CD14-positive monocyte (primary cell): ENCODE results near the gene FAM236C. TPM values are rescaled to one million over a fixed set of nuclear protein-coding genes. Genes with fewer than 3 reads are reported as not detected.
"Not testable (repeated sequence)": the region's sequence is repeated elsewhere in the genome, so short reads cannot be mapped to it uniquely, and the experiment has no call there.

ENCODE experiments used
- DNase-seq, 3 donors: peaks; one replicate each; pipeline ENCODE4 v3.0.0-alpha.2; 2011 to 2022
- H2AFZ ChIP-seq: 2 replicates; pipeline ENCODE4 v1.6.0; 2012; ENCODE audit warnings: mild to moderate bottlenecking, low read depth, low read length, inconsistent platforms; ENCODE audit not compliant: insufficient read depth, poor library complexity, severe bottlenecking
- H3K27ac ChIP-seq, 2 donors: 1 replicate in 1 of 2; 2 replicates in 1 of 2; pipeline ENCODE4 v1.5.1; 2012 to 2013; ENCODE audit warnings: low read length in 2 of 2, control low read depth in 1 of 2, inconsistent platforms in 1 of 2, low read depth in 1 of 2, mild to moderate bottlenecking in 1 of 2
- H3K27me3 ChIP-seq, 2 donors: one replicate each; pipeline versions ENCODE4 v1.6.0 to v1.6.1; 2011 to 2013; ENCODE audit warnings: low read length in 2 of 2; ENCODE audit not compliant: control insufficient read depth in 2 of 2, insufficient read depth in 2 of 2
- H3K36me3 ChIP-seq, 2 donors: replicated peaks in 1 of 2; 1 replicate in 1 of 2; 2 replicates in 1 of 2; pipeline versions ENCODE4 v1.5.1 to v1.6.1; 2012 to 2013; ENCODE audit warnings: low read length in 2 of 2, control low read depth in 1 of 2, inconsistent platforms in 1 of 2, mild to moderate bottlenecking in 1 of 2; ENCODE audit not compliant: insufficient read depth in 2 of 2, control insufficient read depth in 1 of 2
- H3K4me1 ChIP-seq, 2 donors: 1 replicate in 1 of 2; 2 replicates in 1 of 2; pipeline versions ENCODE4 v1.5.1 to v1.6.1; 2012 to 2013; ENCODE audit warnings: low read length in 2 of 2, control low read depth in 1 of 2, inconsistent platforms in 1 of 2, mild to moderate bottlenecking in 1 of 2, moderate library complexity in 1 of 2; ENCODE audit not compliant: insufficient read depth in 2 of 2, control insufficient read depth in 1 of 2
- H3K4me2 ChIP-seq: replicated peaks from 2 replicates; pipeline ENCODE3; 2012; ENCODE audit warnings: low read length, moderate library complexity, mild to moderate bottlenecking; ENCODE audit not compliant: poor library complexity, severe bottlenecking; ENCODE audit errors: extremely low read depth
- H3K4me3 ChIP-seq, 3 experiments: fragments of 200-600 bp in 1 of 3; sonication (generic) in 1 of 3; replicated peaks in 1 of 3; 1 replicate in 2 of 3; 2 replicates in 1 of 3; pipeline ENCODE4 v1.5.1; 2011 to 2013; ENCODE audit warnings: low read length in 3 of 3, mild to moderate bottlenecking in 3 of 3, control low read depth in 2 of 3, low read depth in 2 of 3, inconsistent platforms in 1 of 3, moderate library complexity in 1 of 3
- H3K79me2 ChIP-seq: 2 replicates; pipeline ENCODE4 v1.6.0; 2012; ENCODE audit warnings: mild to moderate bottlenecking, control low read depth, inconsistent platforms, low read length, moderate library complexity; ENCODE audit not compliant: insufficient read depth
- H3K9ac ChIP-seq: 2 replicates; pipeline ENCODE4 v1.6.0; 2017; ENCODE audit warnings: low read length, mild to moderate bottlenecking; ENCODE audit not compliant: insufficient read depth, poor library complexity, severe bottlenecking
- H3K9me3 ChIP-seq, 2 donors: replicated peaks in 1 of 2; 1 replicate in 1 of 2; 2 replicates in 1 of 2; pipeline versions ENCODE4 v1.5.1 to v1.6.1; 2012 to 2013; ENCODE audit warnings: low read length in 2 of 2, control low read depth in 1 of 2; ENCODE audit not compliant: control insufficient read depth in 1 of 2, insufficient read depth in 1 of 2
- H4K20me1 ChIP-seq: 2 replicates; pipeline ENCODE4 v1.6.0; 2012; ENCODE audit warnings: mild to moderate bottlenecking, low read length, control low read depth, moderate library complexity; ENCODE audit not compliant: insufficient read depth
- H3K27ac Mint-ChIP-seq, 7 donors: one replicate each; pipeline ENCODE4 v1.8.0; 2020; ENCODE audit warnings: mild to moderate bottlenecking in 7 of 7, mixed read lengths in 7 of 7, moderate library complexity in 6 of 7, inconsistent platforms in 2 of 7
- H3K27me3 Mint-ChIP-seq, 3 donors: one replicate each; pipeline ENCODE4 v1.8.0; 2021 to 2022; ENCODE audit warnings: low read depth in 3 of 3, mild to moderate bottlenecking in 3 of 3, mixed read lengths in 3 of 3, moderate library complexity in 3 of 3, inconsistent platforms in 1 of 3
- H3K36me3 Mint-ChIP-seq, 2 donors: one replicate each; pipeline ENCODE4 v1.8.0; 2020; ENCODE audit warnings: mixed read lengths in 2 of 2, inconsistent platforms in 1 of 2, mild to moderate bottlenecking in 1 of 2
- H3K4me1 Mint-ChIP-seq: one replicate; pipeline ENCODE4 v1.8.0; 2020; ENCODE audit warnings: mild to moderate bottlenecking, mixed read lengths
- H3K4me3 Mint-ChIP-seq, 2 donors: one replicate each; pipeline ENCODE4 v1.8.0; 2020; ENCODE audit warnings: mild to moderate bottlenecking in 2 of 2, mixed read lengths in 2 of 2, moderate library complexity in 1 of 2
- H3K9me3 Mint-ChIP-seq, 7 donors: one replicate each; pipeline ENCODE4 v1.8.0; 2020 to 2022; ENCODE audit warnings: mixed read lengths in 7 of 7, mild to moderate bottlenecking in 6 of 7, moderate library complexity in 6 of 7, inconsistent platforms in 2 of 7
- WGBS: methylation state at CpG from one replicate; pipeline ENCODE4 v1.1.5; 2013; ENCODE audit warnings: missing lambda C conversion rate; ENCODE audit not compliant: insufficient coverage; 5-methylcytosine and 5-hydroxymethylcytosine counted together
- intact Hi-C, 2 donors: fragments of 100-400 bp; cut with micrococcal nuclease; formaldehyde crosslinking; loops; one replicate each; pipeline versions ENCODE4 v1.15.0 to v1.15.1; 2023
- polyA minus RNA-seq: library from RNA; depleted of rRNA, polyadenylated mRNA; stranded (reverse); fragments of >200 nt; gene quantifications from 2 replicates; pipeline ENCODE4 v1.2.3, GENCODE V29; 2012
- polyA plus RNA-seq, 3 donors: library from polyadenylated mRNA; depleted of rRNA in 1 of 3; unstranded in 2 of 3; stranded (reverse) in 1 of 3; fragments of 300-500 nt in 2 of 3; fragments of >200 nt in 1 of 3; fragmentation: Illumina TruSeq in 2 of 3; gene quantifications; 1 replicate in 2 of 3; 2 replicates in 1 of 3; pipeline ENCODE4 v1.2.3, GENCODE V29; 2012 to 2021
- total RNA-seq, 12 experiments: library from RNA in 1 of 12; stranded (reverse) in 1 of 12; fragments of 120-200 nt in 1 of 12; gene quantifications; one replicate each; pipeline ENCODE4 v1.2.4 and lab custom pipeline; 2013 to 2026; ENCODE audit warnings: mixed read lengths in 6 of 12, inconsistent platforms in 1 of 12

Gene FAM236C
- not detected for total RNA-seq (2013)
- polyA plus RNA-seq (not detected), polyA minus RNA-seq (not detected in 2 replicates), total RNA-seq (lab: John Stamatoyannopoulos, UW) (0 reads per million in 11 experiments)

DNA sequence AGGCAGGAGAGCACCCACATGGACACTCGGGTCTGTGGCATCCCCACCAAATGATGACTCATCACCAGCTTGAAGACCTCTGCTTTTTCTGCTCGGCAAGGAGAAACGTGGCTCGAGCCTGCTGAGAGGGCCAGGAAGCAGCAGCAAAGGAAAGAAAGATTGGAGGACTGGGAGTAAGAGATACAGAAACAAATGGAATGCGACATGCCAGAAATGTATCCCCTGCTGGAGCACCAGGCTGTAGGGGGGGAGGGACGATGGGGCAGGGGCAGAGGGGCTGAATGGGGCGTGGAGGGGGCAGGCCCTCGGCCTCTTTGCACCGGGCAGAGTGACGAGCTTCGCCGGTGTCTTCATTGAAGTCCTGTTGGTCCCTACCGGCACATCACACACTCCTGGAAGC lies at the start of gene FAM236C:
Gene FAM236C (plus strand): TSS at position 301 of the 400 bp plus-strand sequence. CDS start 100 bp downstream, outside the sequence.
- WGBS: no CpG with 5 or more reads among the region's 13 CpGs
- H3K27ac Mint-ChIP-seq, H3K79me2 ChIP-seq, H3K36me3 Mint-ChIP-seq, H3K4me3 ChIP-seq, H2AFZ ChIP-seq, H3K27me3 ChIP-seq, H3K4me3 Mint-ChIP-seq, H4K20me1 ChIP-seq, H3K27ac ChIP-seq, H3K36me3 ChIP-seq, H3K4me2 ChIP-seq, intact Hi-C loops, H3K4me1 Mint-ChIP-seq, H3K9ac ChIP-seq, DNase-seq, H3K4me1 ChIP-seq, H3K9me3 Mint-ChIP-seq, H3K27me3 Mint-ChIP-seq, H3K9me3 ChIP-seq: not testable (repeated sequence)

DNA sequence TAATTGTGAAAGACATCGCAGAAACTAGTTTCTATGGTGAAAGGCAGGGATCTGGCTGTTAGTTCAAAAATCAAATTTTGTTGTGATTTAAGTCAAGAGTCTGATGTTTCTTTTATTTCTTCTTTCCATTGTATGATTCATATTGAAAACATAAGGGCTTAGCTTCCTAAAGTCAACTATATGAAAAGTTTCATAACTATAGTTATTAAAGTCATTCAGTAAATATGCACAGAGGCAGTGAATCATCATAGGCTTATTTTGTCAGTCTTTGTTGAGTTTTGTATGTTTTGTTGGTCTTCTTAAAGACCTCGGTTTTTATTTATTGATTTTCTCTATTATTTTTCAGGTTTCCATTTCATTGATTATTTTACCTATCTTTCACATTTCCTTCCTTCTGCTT lies 29.5 kb upstream of the FAM236C start:
- H2AFZ ChIP-seq, intact Hi-C loops, H3K27me3 Mint-ChIP-seq, H3K4me1 Mint-ChIP-seq, DNase-seq, H3K4me1 ChIP-seq, H3K27ac ChIP-seq, H3K27me3 ChIP-seq, H3K36me3 Mint-ChIP-seq, H3K4me2 ChIP-seq, H3K9ac ChIP-seq, H3K4me3 Mint-ChIP-seq, H3K4me3 ChIP-seq, H3K79me2 ChIP-seq, H3K36me3 ChIP-seq, H3K9me3 Mint-ChIP-seq, H3K9me3 ChIP-seq, H4K20me1 ChIP-seq, H3K27ac Mint-ChIP-seq: not testable (repeated sequence)
- WGBS: no CpG with 5 or more reads among the region's 2 CpGs

DNA sequence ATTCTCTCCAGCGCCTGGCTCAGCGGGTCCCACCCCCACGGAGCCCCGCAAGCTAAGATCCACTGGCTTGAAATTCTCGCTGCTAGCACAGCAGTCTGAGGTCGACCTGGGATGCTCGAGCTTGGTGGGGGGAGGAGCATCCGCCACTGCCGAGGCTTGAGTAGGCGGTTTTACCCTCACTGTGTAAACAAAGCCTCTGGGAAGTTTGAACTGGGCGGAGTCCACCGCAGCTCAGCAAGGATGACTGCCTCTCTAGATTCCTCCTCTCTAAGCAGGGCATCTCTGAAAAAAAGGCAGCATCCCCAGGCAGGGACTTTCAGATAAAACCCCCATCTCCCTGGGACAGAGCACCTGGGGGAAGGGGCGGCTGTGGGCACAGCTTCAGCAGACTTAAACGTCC lies 22.7 kb upstream of the FAM236C start:
- WGBS: no CpG with 5 or more reads among the region's 14 CpGs
- not testable (repeated sequence) for H3K79me2 ChIP-seq, H3K4me1 Mint-ChIP-seq

DNA sequence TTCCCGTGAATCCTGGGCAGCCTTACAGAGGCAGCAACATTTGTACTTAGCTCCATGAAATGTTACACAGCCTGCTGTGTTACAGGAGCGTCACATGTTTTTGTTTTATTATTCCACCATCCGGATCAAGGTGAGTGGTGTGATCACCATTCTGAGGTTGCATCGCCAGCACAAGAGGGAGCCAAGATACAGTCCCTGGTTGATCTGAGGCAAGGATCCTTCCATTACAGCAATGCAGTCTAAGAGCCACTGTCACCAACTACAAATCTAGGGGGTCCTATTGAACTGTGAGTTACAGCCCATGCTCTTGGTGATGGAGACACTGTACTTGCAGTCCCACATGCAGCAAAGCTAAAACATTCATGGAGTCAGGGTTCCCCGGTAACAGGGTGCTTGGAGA lies 3.7 kb downstream of the FAM236C start:
- H3K4me3 Mint-ChIP-seq, H3K36me3 Mint-ChIP-seq, H4K20me1 ChIP-seq, H3K4me2 ChIP-seq, H3K27me3 Mint-ChIP-seq, H3K9me3 Mint-ChIP-seq, H3K27ac ChIP-seq, H3K4me1 Mint-ChIP-seq, intact Hi-C loops, H3K27ac Mint-ChIP-seq, H3K79me2 ChIP-seq, H3K9ac ChIP-seq, H3K4me3 ChIP-seq, H3K36me3 ChIP-seq, H3K27me3 ChIP-seq, H3K4me1 ChIP-seq, DNase-seq, H3K9me3 ChIP-seq, H2AFZ ChIP-seq: not testable (repeated sequence)
- WGBS: no CpG with 5 or more reads among the region's 5 CpGs

More for the DNA sequence above, 22.7 kb upstream of the FAM236C start:
- H3K4me3 ChIP-seq, H3K9ac ChIP-seq, H3K9me3 ChIP-seq, H3K4me2 ChIP-seq, H2AFZ ChIP-seq, H4K20me1 ChIP-seq, intact Hi-C loops, H3K4me3 Mint-ChIP-seq, H3K9me3 Mint-ChIP-seq, H3K27ac Mint-ChIP-seq, H3K36me3 Mint-ChIP-seq, H3K36me3 ChIP-seq, H3K4me1 ChIP-seq, H3K27ac ChIP-seq, H3K27me3 Mint-ChIP-seq, DNase-seq, H3K27me3 ChIP-seq: not testable (repeated sequence)
